Activated CD8-positive, alpha-beta memory T cell treated with anti-CD3 and anti-CD28 coated beads, Interleukin-2, amount 50 U/mL, for 1 hour (primary cell): ENCODE data around the gene SLC51A.

Experiments used
- DNase-seq: peaks from one replicate; pipeline ENCODE4 v3.0.0-alpha.2; 2020; ENCODE audit errors: extremely low read depth

SLC51A gene

DNA sequence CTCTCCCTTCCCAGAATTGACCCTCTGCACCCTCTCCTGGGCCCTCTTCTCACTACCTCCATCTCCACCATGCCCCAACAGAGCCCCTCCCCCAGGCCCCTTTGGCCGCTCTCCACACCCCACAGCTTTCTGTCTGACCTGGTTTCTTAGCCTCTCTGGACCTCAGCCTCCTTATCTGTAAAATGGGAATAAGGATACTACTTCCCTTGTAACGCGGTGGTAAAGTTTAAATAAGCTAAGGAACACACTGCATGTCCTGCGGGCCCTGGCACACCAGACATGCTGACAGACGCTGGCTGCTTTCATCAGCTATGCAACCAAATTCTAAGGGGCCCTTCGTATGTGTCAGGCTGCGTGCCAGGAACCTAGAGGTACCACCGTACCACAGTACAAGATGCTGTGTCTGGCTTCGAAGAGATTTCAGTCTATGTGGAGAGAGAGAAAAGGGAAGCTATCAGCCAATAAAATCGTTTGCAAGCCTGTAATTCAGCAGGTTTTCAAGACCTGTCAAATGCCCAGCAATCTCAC, 777 bp upstream of the SLC51A start:
- no peak for DNase-seq

DNA sequence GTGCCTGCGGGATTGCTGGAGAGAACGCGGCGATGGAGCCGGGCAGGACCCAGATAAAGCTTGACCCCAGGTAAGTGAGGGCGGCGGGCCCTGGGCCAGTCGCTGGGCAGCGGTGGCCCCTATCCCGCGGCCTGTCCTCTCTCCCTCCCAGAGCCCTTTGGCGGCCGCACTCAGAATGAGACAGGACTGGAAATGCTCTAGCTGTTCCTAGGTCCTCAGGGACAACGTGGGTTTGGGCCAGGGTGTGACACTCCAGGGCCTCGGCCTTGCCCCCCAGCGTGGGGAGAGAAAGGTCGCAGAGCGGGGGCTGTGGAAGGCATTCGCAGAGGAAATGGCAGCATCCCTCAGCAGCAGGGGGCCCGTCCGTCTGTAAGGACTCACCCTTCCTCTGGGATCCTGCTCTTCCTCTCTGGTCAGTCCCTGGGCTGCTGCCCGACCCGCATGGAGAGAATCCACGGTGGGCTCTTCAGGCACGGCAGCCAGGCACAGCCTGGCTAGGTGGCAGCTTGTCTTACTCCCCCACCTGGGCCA, 412 bp downstream of the SLC51A start:
- DNase-seq = no peak

DNA sequence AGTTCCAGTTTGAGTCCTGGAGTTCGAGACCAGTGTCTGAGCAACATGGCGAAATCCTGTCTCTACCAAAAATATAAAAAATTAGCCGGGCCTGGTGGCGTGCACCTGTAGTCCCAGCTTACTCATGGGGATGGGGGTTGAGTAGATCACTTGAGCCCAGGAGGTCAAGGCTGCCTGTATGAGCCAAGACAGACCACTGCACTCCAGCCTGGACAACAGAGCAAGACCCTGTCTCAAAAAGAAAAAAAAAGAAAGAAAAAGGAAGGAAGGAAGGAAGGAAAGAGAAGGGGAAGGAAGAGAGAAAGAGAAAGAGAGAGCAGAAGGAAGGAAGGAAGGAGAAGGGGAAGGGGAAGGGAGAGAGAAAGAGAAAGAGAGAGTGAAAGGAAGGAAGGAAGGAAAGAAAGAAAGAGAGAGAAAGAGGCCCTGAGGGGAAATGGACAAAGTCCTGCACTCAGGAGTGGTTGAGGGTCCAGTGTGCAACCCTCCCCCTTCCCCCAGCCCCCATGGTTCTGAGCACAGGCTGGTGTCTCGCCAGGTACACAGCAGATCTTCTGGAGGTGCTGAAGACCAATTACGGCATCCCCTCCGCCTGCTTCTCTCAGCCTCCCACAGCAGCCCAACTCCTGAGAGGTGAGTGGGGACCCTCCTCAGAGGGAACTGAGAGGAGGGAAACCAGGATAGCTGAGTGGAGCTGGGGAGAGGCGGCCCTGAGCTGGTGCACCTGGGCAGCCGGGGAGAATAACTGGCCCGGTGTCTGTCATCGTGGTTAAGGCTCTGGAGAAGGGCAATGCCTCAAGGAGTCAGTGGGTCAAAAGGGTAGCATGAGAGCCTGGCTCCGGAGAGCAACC, 1.2 kb downstream of the SLC51A start:
- DNase-seq = no peak

DNA sequence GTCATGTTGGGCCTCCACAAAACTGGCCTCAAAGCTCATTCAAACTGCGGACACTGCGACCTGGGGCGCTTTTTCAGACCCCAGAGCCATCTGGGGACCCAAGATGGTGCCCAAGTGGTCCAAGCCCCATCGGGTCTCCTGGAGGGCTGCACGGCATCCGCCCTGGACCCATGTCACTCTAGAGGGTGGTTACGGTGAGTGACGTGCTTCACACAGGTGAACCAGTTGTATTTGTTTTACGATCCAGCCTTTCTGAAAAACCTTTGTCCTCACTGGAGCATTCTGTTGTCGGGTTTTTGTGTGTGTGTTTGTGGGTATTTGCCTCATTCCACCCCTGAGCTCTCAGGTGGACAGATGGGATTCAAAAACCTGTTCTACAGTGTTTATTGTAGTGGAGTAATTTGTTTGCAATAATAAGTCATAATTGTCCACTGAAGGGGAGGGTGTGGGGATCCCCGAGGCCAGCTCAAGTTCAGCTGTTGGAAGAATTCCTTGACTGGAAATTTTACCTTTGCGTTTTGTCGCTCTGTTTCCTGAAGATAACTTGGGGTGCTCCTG, 1.9 kb downstream of the SLC51A start:
- no peak for DNase-seq

DNA sequence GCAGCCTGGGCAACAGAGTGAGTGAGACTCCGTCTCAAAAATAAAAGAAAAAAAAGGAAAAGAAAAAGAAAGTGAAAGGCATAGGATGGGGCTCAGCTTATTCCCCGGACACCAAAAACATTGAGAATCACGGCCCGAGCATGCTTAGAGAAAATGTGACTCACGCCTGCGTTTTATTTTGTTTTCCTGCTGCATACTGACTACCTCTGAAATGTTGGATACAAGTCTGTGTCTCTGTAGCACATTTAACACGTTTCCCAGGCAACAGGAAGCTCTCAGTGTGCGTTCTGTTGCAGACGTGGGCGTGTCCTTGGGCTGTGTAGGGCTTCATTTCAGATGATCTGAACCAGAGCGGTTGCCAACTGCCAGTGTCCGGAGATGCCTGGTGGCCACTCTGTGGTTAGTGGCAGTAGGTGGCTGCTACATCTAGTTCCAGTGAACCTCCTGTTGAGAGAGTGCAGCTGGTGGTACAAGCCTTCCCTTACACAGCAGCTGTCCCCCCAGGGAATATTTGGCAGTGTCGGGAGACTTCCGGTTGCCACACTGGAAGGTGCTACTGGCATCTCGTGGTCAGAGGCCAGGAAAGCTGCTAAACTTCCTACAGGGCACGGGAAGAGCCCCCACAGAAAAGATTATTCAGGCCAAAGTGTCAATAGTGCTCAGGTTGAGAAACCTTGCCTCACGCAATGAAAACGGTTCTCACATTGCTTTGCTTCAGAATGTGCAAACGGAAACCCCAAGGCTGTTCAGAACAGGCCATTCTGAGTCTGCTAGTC, 3.0 kb downstream of the SLC51A start:
- peak; percentile 56 for DNase-seq

DNA sequence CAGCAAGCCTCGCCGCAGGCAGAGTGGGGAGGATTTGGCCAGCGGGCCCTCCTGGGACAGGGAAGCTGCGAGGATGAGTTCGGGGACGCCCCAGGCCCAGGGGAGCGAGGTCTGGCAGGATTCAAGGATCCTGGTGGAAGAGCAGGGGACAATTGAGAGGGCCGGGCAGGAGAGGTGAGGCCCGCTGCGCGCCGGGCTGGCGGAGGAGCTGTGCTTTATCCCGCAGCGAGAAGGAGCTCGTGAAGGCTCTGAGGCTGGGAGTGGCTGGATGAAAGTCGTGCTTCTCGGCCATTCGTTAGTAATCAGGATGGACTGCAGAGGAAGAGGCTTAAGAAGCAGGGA, 3.6 kb downstream of the SLC51A start:
- no peak for DNase-seq

DNA sequence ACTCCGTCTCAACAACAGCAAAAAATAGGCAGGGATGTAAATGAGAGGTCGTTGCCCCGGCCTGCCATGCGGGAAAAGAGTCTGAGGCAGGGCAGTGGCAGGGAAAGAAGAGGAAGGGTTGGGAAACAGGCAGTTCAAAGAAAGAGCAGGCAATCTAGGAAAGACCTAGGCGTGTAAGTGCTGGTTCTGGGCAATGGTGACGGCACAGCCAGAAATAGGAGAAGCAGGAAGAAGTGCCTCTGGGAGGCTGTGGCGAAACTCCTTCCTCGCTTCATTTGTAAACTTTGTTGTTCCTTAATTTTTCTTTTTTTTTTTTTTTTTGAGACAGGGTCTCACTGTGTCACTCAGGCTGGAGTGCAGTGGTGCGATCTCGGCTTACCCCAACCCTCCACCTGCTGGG, 4.3 kb downstream of the SLC51A start:
- DNase-seq = no peak

DNA sequence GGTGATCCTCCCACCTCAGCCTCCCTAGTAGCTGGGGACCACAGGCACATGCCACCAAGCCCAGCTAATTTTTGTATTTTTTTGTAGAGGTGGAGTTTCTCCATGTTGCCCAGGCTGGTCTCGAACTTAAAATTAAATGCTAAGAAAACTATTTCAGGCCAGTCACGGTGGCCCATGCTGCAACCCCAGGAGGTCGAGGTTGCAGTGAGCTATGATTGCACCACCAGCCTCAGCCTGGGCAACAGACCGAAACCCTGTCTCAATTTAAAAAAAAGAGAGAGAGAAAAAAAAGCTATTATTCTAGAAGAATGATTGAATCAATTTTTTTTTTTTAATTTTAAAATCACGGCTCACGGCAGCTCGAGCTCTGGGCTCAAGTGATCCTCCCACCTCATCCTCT, 4.7 kb downstream of the SLC51A start:
- no peak for DNase-seq

DNA sequence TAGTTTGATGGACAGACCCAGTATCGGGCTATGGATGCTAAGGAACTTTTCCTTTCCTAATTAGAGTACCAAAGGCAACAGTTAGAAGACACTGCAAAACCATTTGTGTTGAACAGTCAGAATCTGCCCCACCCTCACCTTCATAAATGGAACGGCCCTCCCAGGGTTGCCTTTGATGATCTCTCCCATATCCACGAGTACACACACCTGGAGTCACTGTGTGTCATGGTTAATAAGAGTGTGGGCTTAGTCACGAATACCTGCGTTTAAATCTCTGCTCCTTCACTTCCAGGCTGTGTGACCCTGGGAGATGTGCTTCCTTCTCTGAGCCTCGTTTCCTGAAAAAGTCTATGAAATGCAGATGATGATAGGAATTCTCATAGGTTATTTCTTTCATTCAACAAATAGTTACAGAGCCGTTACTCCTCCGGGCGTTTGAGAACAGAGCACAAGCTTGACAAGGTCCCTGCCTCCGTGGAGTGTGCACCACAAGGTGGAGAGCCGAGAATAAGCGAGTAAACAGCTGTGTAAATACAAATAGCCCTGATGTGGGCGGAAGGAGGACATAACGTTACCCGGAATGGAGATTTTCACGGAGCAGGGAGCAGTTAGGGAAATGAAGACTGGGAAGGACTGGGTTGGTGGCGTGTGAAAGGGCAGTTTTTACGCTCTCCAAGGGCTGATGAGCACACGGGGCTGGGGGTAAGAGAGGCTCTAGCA, 6.7 kb downstream of the SLC51A start:
- DNase-seq = no peak

DNA sequence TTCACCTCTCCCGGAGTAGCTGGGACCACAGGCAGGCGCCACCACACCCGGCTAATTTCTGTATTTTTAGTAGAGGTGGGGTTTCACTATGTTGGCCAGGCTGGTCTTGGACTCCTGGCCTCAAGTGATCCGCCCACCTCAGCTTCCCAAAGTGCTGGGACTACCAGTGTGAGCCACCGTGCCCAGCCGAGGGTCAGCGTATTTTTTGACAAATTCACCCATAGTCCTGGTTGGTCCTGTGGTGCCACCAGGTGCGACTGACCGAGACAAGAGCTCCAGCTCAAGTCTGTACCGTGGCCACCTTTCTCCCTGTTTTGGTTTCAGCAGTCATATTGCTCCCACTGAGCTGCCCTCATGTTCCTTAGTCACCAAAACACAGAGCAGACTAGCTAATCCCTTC, 8.8 kb downstream of the SLC51A start:
- DNase-seq = no peak

DNA sequence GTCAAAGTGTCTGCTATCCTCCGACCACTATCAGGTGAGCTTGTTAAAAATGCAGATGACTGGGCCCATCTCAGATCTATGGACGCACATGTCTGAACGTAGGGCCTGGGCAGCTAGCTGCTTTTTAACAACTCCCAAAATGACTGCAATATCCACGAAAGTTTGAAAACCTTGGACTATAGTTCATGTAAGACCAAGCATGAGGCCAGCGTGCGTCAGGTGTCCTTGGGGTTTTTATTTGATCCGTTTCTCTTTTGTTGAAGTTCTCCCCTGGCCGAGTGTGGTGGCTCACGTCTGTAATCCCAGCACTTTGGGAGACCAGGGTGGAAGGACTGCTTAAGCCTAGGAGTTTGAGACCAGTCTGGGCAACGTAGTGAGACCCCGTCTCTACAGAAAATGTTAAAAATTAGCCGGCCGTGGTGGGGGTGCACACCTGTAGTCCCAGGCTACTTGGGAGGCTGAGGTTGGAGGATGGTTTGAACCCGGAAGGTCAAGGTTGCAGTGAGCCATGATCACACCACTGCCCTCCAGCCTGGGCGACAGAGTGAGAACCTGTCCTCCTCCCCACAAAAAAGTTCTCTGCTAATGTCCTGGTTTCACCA, 9.5 kb downstream of the SLC51A start:
- no peak for DNase-seq

DNA sequence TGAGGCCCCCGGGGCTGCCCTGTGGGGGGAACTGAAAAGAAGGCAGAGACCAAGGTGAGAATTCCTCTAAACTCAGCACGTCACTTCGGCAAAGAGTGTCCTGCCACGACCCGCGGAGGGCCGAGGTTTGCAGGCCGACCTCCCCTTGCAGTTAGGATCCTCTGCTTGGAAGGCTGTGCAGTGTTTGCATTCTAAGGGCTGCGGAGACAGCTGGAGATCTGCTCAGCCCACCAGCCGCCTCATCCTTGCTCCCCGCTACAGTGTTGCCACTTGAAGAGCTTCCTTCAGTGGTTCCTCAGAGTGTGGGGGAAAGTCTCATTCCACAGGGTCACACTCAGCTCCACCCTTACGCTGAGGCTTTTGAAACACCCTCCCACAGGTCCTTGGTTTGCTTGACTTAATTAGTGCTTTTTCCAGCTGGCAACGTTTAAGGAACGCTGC, 10.8 kb downstream of the SLC51A start:
- no peak for DNase-seq

DNA sequence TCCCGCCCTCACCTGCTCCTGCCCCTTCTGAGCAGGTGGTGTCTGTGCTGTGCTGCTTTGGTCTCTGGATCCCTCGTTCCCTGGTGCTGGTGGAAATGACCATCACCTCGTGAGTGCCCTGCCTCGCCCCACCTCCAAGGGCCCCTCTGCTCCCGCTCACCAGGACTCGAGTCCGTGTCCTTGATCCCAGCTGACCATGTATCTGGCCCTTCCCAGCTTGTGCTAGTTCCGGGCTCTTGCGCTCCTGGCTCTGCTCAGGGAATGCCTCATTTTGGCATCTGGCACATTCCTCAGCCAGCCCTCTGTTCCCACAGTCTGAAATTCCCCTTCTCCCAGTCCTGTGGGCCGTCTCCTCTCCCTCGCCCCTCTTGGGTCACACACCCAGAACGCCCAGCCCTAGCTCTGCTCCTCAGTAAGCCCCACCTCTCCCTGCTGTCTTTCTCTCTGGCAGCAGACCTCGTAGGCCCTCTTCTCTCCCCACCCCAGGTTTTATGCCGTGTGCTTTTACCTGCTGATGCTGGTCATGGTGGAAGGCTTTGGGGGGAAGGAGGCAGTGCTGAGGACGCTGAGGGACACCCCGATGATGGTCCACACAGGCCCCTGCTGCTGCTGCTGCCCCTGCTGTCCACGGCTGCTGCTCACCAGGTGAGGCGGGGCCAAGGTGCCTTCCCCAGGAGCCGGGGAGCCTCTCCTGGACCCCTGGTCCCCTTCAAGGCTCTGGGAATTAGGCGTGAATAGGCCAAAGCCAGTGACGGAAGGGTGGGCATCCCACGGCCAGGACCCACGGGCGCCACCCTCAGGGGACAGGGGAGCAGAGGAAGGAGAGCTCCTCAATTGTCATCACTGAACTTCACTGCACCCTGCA, 11.5 kb downstream of the SLC51A start:
- DNase-seq = no peak

DNA sequence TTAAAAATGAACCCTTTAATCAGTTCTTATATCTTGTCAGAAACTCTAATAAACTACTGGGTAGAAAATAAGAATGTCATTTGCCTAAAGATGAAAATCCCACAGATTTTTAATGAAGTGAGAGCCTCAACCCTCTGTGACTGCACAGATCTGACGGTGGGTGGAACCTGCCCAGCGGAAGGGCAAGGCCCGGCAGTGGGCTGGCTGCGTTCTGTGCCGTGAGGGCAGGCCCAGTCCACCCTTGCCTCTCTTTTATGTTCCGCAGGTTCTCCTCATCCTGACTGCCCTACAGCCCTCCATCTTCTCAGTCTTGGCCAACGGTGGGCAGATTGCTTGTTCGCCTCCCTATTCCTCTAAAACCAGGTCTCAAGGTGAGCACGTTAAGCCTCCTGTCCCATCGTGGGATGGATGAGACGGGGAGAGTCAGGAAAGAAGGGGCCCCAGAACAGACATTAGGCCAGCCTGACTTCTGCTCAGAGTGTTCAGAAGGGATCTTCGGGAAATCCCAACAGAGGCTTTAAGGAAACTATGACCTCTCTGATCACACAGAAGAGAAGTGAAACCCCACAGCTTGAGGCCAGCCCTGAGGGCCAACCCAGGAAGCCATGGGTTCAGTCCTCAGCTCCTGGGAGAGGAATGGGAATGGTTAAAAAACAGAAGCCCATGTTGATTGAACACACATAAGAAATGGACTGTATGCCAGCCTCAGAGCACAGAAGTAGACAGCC, 16.0 kb downstream of the SLC51A start:
- no peak for DNase-seq

DNA sequence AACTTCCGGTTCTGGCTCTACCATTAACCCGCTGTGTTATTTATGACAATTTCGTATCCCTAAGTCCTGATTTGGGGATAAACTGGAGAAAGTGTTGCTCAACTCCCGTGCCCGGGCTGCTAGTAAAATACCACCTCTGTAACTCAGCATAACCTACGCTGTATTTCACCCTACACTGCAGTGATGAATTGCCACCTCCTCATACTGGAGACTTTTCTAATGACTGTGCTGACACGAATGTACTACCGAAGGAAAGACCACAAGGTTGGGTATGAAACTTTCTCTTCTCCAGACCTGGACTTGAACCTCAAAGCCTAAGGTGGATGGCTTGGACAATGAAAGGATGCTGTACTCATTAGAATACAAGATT, 16.5 kb downstream of the SLC51A start:
- no peak for DNase-seq

DNA sequence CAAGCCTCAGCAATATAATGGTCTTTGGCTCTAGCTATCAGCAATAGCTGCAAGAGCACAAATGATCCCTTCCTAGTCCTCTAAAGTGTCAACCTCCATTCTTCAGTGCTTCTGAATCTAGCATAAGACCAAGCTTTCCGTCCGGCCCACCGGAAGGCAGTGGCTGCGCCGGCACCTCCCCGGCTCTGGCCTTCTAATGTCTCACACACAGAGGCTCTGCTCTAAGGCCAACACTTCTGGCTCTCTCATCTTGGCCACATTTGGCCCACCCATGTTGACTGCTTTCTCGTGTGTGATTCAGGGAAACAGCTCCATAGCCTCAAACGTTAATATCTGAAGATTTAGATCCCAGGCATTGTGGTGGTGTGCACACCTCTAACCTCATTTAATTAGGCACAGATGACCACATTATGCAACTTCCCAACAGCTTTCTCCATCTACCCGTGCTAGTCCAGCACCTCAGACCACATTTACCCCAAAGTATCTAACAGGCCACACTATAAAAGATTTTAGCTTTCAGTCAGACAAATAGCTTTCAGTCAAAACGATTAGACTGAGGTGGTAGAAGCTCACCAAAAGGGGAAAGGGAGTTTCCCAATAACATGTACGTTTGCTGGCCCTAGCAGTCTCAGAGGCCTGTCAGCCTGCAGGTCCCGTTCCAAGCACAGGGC, 19.3 kb downstream of the SLC51A start:
- DNase-seq = no peak

DNA sequence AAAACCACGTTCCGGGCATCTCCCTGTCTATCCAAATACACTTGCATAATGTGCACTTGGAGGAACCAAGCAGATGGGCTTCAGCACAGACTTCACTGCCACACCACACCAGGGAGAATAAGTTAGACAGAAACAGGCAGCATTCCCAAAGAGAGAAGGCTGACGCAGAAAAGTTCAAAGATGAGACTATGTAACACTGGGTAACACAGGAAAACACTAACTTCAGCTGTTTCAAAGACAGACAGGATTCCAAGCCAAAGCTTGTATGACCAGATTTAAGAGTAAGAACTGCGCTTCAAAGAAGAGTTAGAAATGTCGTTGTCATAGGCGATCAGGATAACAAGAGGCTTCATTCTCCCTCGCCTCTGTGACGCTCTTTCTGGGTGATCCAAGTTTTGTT, 19.9 kb downstream of the SLC51A start:
- no peak for DNase-seq

DNA sequence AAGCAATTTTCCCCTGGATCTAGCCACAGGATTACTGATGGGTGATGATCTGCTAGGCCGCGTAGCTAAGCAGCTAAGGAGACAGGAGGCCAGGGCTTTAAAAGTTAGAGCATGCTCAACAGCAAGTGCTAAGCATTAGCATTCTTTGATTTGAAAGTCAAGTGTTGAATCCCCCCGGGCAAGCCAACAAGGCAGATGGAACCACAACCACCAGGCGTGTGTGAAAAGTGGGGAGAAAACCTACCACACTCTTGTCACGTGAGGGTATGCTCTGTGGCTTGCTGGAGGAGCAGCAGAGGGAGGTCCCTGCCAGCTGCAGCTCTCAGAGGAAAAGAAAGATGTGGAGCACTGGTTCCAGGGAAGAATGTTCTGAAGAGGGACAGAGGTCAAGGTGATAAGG, 20.9 kb downstream of the SLC51A start:
- no peak for DNase-seq
